HG02678 (cell line): Measurements from ENCODE around the gene LRCH4.
"Not testable (repeated sequence)": the region's sequence is repeated elsewhere in the genome, so short reads cannot be mapped to it uniquely, and the experiment has no call there.

ENCODE experiments used
- ATAC-seq: cut with Tn5 transposase; IDR thresholded peaks from one replicate; pipeline ENCODE4 v1.9.1; 2021; ENCODE audit warnings: mild to moderate bottlenecking, moderate library complexity; ENCODE audit not compliant: unreplicated experiment

The LRCH4 gene

GRCh38 chr7:100568176-100568895 lies 17.6 kb downstream of the LRCH4 start:
- ATAC-seq, result no peak

GRCh38 chr7:100567751-100568175 lies 18.2 kb downstream of the LRCH4 start:
- ATAC-seq, result no peak

GRCh38 chr7:100567031-100567730 lies 18.7 kb downstream of the LRCH4 start:
- ATAC-seq, result no peak

GRCh38 chr7:100566018-100566531 lies 19.9 kb downstream of the LRCH4 start:
- no peak for ATAC-seq

GRCh38 chr7:100565133-100565571 lies 20.8 kb downstream of the LRCH4 start:
- no peak for ATAC-seq

GRCh38 chr7:100564405-100564804 lies 21.5 kb downstream of the LRCH4 start:
- not testable (repeated sequence) for ATAC-seq

- ATAC-seq, result no peak
Observed at GRCh38 chr7:100563809-100564400, 22.0 kb downstream of the LRCH4 start.

GRCh38 chr7:100563100-100563564 lies 22.8 kb downstream of the LRCH4 start:
- no peak for ATAC-seq

- no peak for ATAC-seq
Observed at GRCh38 chr7:100562195-100563099, 23.5 kb downstream of the LRCH4 start.

- ATAC-seq, result no peak
Observed at GRCh38 chr7:100561491-100562194, 24.3 kb downstream of the LRCH4 start.

GRCh38 chr7:100559127-100559526 lies 26.8 kb downstream of the LRCH4 start:
- ATAC-seq, result no peak

GRCh38 chr7:100556541-100556940 lies 29.4 kb downstream of the LRCH4 start:
- no peak for ATAC-seq

GRCh38 chr7:100555701-100556100 lies 30.2 kb downstream of the LRCH4 start:
- no peak for ATAC-seq

GRCh38 chr7:100553032-100553431 lies 32.9 kb downstream of the LRCH4 start:
- ATAC-seq, result no peak

- no peak for ATAC-seq
Observed at GRCh38 chr7:100552532-100552931, 33.4 kb downstream of the LRCH4 start.

- ATAC-seq, result not testable (repeated sequence)
Observed at GRCh38 chr7:100548446-100548845, 37.5 kb downstream of the LRCH4 start.

GRCh38 chr7:100547872-100548271 lies 38.1 kb downstream of the LRCH4 start:
- no peak for ATAC-seq

- ATAC-seq, result no peak
Observed at GRCh38 chr7:100546926-100547800, 38.8 kb downstream of the LRCH4 start.
